ENCODE data around the gene AGTR1.

DNA sequence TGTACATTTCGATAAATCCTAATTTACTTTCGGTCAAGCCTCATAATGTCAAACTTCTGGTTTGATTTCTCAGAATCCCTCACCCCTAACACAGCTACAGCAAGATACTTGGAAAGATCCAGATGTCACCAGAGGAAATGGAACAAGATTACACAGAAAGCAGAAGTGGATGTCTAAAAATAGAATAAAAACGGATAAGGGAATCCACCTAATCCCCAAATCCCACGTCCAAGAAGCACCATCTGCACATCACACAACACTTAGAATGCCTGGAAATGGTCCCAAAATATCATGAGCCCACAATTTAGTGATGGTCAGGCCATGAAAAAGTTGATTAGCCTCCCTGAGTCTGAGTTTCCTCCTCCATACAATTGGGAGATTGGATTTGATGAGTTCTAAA is 61.7 kb downstream of the AGTR1 start:
- TF ChIP-seq CTCF (IDR thresholded peaks at IDR 0.05) (no peak), POLR2A (IDR thresholded peaks at IDR 0.05) (no peak)
